ENCODE results near the gene TMEM40.
A peak's percentile ranks its signal among the peaks of the same experiment; 100 is the strongest.

The TMEM40 gene

GRCh38 chr3:12750658-12751071 is 8.4 kb downstream of the TMEM40 start:
- H3K27me3 Mint-ChIP-seq: peaks cover 7% of the 10 kb centered on the region
- peaks cover 41% of the 10 kb centered on the region for H3K4me1 Mint-ChIP-seq
- H3K27ac Mint-ChIP-seq: peak overlapping the region; percentile 76
- no peaks in the 10 kb centered on the region for H3K36me3 Mint-ChIP-seq (ENCODE audit: low read depth)
- no peaks in the 10 kb centered on the region for H3K9me3 Mint-ChIP-seq
- peak; percentile 93 for ATAC-seq
- H3K4me3 Mint-ChIP-seq: peak overlapping the region; percentile 29
- DNase-seq: peak; percentile 61

- no peak for DNase-seq
- Mint-ChIP-seq H3K4me3 (peak overlapping the region; percentile 29), H3K9me3 (no peaks in the 10 kb centered on the region), H3K27me3 (peaks cover 7% of the 10 kb centered on the region), H3K27ac (peak overlapping the region; percentile 76), H3K36me3 (ENCODE audit: low read depth) (no peaks in the 10 kb centered on the region), H3K4me1 (peaks cover 40% of the 10 kb centered on the region)
- no peak for ATAC-seq
Measured at GRCh38 chr3:12750223-12750622, 8.8 kb downstream of the TMEM40 start.

- Mint-ChIP-seq H3K27ac (no peak overlapping the region), H3K4me3 (no peak overlapping the region), H3K36me3 (ENCODE audit: low read depth) (no peaks in the 10 kb centered on the region), H3K27me3 (no peaks in the 10 kb centered on the region), H3K4me1 (peaks cover 33% of the 10 kb centered on the region), H3K9me3 (no peaks in the 10 kb centered on the region)
- DNase-seq (no peak), ATAC-seq (no peak)
Measured at GRCh38 chr3:12748477-12748876, 10.6 kb downstream of the TMEM40 start.

GRCh38 chr3:12746419-12746818 is 12.6 kb downstream of the TMEM40 start:
- Mint-ChIP-seq H3K9me3 (no peaks in the 10 kb centered on the region), H3K4me3 (no peak overlapping the region), H3K27ac (no peak overlapping the region), H3K4me1 (peaks cover 17% of the 10 kb centered on the region), H3K36me3 (ENCODE audit: low read depth) (no peaks in the 10 kb centered on the region), H3K27me3 (no peaks in the 10 kb centered on the region)
- ATAC-seq: no peak
- DNase-seq: no peak

- no peaks in the 10 kb centered on the region for H3K27me3 Mint-ChIP-seq
- DNase-seq (no peak), ATAC-seq (no peak)
- H3K27ac Mint-ChIP-seq: no peak overlapping the region
- H3K36me3 Mint-ChIP-seq (ENCODE audit: low read depth): no peaks in the 10 kb centered on the region
- no peaks in the 10 kb centered on the region for H3K4me1 Mint-ChIP-seq
- no peak overlapping the region for H3K4me3 Mint-ChIP-seq
- no peaks in the 10 kb centered on the region for H3K9me3 Mint-ChIP-seq
Measured at GRCh38 chr3:12744326-12744725, 14.7 kb downstream of the TMEM40 start.

- Mint-ChIP-seq H3K36me3 (ENCODE audit: low read depth) (no peaks in the 10 kb centered on the region), H3K4me1 (no peaks in the 10 kb centered on the region), H3K9me3 (no peaks in the 10 kb centered on the region), H3K27ac (no peak overlapping the region), H3K4me3 (no peak overlapping the region), H3K27me3 (no peaks in the 10 kb centered on the region)
- ATAC-seq: no peak
- DNase-seq: no peak
Measured at GRCh38 chr3:12743583-12743982, 15.5 kb downstream of the TMEM40 start.

GRCh38 chr3:12742330-12743107 is 16.5 kb downstream of the TMEM40 start:
- Mint-ChIP-seq H3K9me3 (no peaks in the 10 kb centered on the region), H3K27me3 (no peaks in the 10 kb centered on the region), H3K36me3 (ENCODE audit: low read depth) (no peaks in the 10 kb centered on the region), H3K4me3 (no peak overlapping the region), H3K4me1 (no peaks in the 10 kb centered on the region), H3K27ac (no peak overlapping the region)
- DNase-seq (no peak), ATAC-seq (no peak)

- Mint-ChIP-seq H3K36me3 (ENCODE audit: low read depth) (no peaks in the 10 kb centered on the region), H3K27ac (no peak overlapping the region), H3K4me3 (no peak overlapping the region)
Measured at GRCh38 chr3:12741209-12741608, 17.9 kb downstream of the TMEM40 start.

GRCh38 chr3:12737833-12738232 is 21.2 kb downstream of the TMEM40 start:
- Mint-ChIP-seq H3K4me1 (no peaks in the 10 kb centered on the region), H3K27ac (no peak overlapping the region), H3K9me3 (no peaks in the 10 kb centered on the region), H3K4me3 (no peak overlapping the region), H3K36me3 (ENCODE audit: low read depth) (no peaks in the 10 kb centered on the region), H3K27me3 (no peaks in the 10 kb centered on the region)
- no peak for ATAC-seq
- DNase-seq: no peak

More at GRCh38 chr3:12741209-12741608, 17.9 kb downstream of the TMEM40 start:
- ATAC-seq (no peak), DNase-seq (no peak)
- Mint-ChIP-seq H3K27me3 (no peaks in the 10 kb centered on the region), H3K9me3 (no peaks in the 10 kb centered on the region), H3K4me1 (no peaks in the 10 kb centered on the region)

GRCh38 chr3:12737319-12737718 is 21.7 kb downstream of the TMEM40 start:
- ATAC-seq (no peak), DNase-seq (no peak)
- no peaks in the 10 kb centered on the region for H3K4me1 Mint-ChIP-seq
- H3K4me3 Mint-ChIP-seq: no peak overlapping the region
- H3K27ac Mint-ChIP-seq: no peak overlapping the region
- no peaks in the 10 kb centered on the region for H3K36me3 Mint-ChIP-seq (ENCODE audit: low read depth)
- no peaks in the 10 kb centered on the region for H3K9me3 Mint-ChIP-seq
- no peaks in the 10 kb centered on the region for H3K27me3 Mint-ChIP-seq

- Mint-ChIP-seq H3K27ac (no peak overlapping the region), H3K27me3 (peaks cover 2% of the 10 kb centered on the region), H3K4me1 (no peaks in the 10 kb centered on the region), H3K9me3 (no peaks in the 10 kb centered on the region), H3K4me3 (no peak overlapping the region), H3K36me3 (ENCODE audit: low read depth) (no peaks in the 10 kb centered on the region)
- peak; percentile 46 for ATAC-seq
- DNase-seq: no peak
Measured at GRCh38 chr3:12734960-12735359, 24.1 kb downstream of the TMEM40 start.

GRCh38 chr3:12733566-12733965 is 25.5 kb downstream of the TMEM40 start:
- Mint-ChIP-seq H3K9me3 (no peaks in the 10 kb centered on the region), H3K4me1 (no peaks in the 10 kb centered on the region), H3K4me3 (no peak overlapping the region), H3K36me3 (ENCODE audit: low read depth) (no peaks in the 10 kb centered on the region), H3K27ac (no peak overlapping the region), H3K27me3 (peaks cover 2% of the 10 kb centered on the region)
- ATAC-seq: no peak
- DNase-seq: no peak

- ATAC-seq (no peak), DNase-seq (no peak)
- Mint-ChIP-seq H3K27me3 (peaks cover 2% of the 10 kb centered on the region), H3K9me3 (no peaks in the 10 kb centered on the region), H3K4me1 (no peaks in the 10 kb centered on the region), H3K4me3 (no peak overlapping the region), H3K27ac (no peak overlapping the region), H3K36me3 (ENCODE audit: low read depth) (no peaks in the 10 kb centered on the region)
Measured at GRCh38 chr3:12730506-12731242, 28.4 kb downstream of the TMEM40 start.

GRCh38 chr3:12729051-12729651 is 29.9 kb downstream of the TMEM40 start:
- H3K27me3 Mint-ChIP-seq: peaks cover 2% of the 10 kb centered on the region
- no peaks in the 10 kb centered on the region for H3K4me1 Mint-ChIP-seq
- no peak overlapping the region for H3K27ac Mint-ChIP-seq
- H3K36me3 Mint-ChIP-seq (ENCODE audit: low read depth): no peaks in the 10 kb centered on the region
- no peaks in the 10 kb centered on the region for H3K9me3 Mint-ChIP-seq
- DNase-seq: no peak
- ATAC-seq: no peak
- H3K4me3 Mint-ChIP-seq: no peak overlapping the region

GRCh38 chr3:12727937-12728336 is 31.1 kb downstream of the TMEM40 start:
- DNase-seq (no peak), ATAC-seq (no peak)
- no peak overlapping the region for H3K27ac Mint-ChIP-seq
- no peaks in the 10 kb centered on the region for H3K36me3 Mint-ChIP-seq (ENCODE audit: low read depth)
- no peaks in the 10 kb centered on the region for H3K4me1 Mint-ChIP-seq
- H3K9me3 Mint-ChIP-seq: no peaks in the 10 kb centered on the region
- peaks cover 2% of the 10 kb centered on the region for H3K27me3 Mint-ChIP-seq
- no peak overlapping the region for H3K4me3 Mint-ChIP-seq

All from activated naive CD8-positive, alpha-beta T cell treated with anti-CD3 and anti-CD28 coated beads, Interleukin-2, amount 50 U/mL, for 24 hours (primary cell).